RKO (cell line): ENCODE results near the gene BBS2.

Source experiments
- DNase-seq: peaks from one replicate; pipeline ENCODE4 v3.0.0-alpha.2; 2016; ENCODE audit warnings: low spot score

Gene BBS2

DNA sequence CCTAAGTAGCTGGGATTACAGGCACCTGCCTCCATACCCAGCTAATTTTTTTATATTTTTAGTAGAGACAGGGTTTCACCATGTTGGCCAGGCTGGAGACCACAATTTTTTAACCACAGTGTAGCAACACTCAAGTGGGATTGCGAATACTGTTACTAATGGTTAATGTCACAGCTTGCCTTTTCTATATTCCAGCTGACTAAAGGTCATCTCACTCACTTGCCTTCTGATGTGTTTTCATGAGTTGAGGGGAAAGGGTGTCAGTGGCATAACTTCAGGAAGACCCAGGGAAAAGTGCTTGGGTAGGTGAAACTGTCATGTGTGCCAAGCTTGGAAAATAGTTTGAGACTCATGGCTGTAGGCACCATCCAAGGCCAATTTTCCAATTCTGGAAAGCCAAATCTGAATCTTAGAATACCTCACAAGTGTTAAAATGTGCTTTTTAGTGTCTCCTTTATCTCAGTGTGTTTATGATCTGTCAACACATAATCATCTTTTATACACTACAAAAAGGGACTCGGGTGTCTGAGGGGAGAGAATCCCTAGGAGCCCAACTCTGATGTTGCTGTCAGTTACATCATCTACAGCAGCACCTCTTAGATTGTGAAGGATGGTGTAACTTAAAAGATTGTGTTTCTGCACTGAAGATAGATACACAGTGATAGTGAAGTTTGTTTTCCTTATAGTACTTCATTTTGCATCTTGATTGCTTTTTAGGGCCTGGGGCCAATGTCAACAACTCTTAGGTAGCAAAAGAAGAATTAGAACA lies 41.4 kb downstream of the BBS2 start:
- no peak for DNase-seq

DNA sequence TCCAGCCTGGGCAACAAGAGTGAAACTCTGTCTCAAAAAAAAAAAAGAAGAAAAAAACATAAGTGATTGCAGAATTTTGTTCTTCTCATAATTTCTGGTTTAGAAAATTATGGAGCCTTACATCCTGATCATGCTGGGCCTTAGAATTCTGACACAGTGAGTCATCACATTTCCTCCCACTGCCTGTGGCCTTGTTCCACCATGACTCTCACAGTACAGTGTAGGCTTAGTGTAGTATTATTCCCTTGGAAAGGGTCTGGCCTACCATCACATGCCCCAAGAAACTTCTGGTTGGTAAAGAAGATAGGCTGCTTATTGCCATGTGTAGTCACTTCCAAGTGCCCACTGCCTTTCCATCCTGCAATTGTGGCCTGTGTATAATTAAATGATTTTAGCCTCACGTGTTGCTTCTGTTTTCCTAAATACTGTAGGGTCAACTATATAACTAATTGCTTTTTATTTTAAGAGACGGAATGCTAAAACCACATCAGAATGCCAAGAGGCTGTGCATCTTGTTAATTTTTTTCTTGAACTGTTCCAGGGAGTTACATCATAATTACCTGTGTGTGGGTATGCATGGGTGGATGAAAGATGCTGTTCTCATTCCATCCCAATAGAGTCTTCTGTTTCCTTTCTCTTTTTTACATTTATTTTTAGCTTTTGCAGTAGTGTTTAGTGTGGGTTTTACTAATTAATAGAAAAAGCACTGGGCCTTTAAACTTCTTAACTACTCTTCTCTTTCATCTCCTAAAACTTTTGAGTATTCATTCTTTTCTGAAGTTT lies 42.5 kb downstream of the BBS2 start:
- peak; percentile 79 for DNase-seq

DNA sequence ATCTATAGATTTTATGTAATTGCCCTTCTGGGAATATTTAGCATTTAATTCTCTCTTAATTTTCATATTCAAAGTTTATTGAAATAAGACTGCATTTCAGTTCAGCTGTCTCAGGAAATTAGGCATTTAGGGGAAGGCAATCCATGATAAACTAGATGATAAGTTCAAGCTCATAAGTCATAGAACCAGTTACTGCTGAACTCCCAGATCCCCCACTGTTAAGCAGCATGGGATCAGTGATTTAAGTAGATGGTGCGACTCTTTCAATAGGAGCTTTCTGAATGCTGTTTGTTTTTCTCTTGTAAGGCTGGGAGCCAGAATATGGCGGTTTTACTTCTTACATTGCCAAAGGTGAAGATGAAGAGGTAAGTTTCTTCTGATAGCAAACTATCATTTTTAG lies 44.6 kb downstream of the BBS2 start:
- no peak for DNase-seq

DNA sequence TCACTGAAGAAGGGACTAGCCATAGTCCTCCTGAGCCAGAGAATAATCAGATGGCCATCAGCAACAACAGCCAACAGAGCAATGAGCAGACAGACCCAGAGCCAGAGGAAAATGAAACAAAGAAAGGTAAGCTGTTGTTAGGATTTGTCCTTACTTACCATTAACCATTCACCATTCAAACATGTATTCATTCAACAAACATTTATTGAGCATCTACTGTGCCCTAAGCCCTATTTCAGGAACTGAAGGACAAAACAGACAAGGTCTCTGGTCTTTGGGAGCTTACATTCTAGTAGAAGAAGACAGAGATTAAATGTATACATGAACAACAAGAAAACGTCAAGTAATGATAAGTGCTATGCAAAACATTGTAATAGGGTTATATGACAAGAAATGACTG lies 49.2 kb downstream of the BBS2 start:
- DNase-seq, result no peak

DNA sequence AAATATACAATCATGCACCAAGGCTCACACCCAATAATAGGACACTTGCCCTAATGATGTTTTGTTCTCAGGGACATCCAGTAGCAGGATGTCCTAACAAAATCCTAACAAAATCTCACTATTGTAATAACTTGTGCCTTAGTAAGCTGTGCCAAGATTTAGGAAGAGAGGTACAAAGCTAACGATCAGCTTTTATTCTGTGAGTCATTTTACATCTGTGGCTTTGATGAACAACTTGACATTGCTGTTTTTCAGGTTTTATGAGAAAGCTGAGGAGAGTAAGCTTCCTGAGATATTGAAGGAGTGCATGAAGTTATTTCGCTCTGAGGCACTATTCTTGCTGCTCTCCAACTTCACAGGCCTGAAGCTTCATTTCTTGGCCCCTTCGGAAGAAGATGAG lies 49.6 kb downstream of the BBS2 start:
- DNase-seq, result no peak

DNA sequence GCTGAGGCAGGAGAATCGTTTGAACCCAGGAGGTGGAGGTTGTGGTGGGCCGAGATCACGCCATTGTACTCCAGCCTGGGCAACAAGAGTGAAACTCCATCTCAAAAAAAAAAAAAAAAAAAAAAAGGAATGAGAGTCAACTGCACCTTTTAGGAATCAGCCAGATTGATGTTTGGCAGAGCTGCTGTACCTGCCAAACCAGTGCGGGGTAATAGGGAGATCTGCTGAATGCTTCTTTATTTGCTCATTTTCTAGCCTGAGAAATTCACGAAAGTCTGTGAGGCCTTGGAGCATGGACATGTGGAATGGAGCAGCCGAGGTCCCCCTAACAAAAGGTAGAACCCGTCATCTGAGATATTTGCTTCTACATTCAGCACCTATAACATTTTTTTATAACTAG lies 50.1 kb downstream of the BBS2 start:
- DNase-seq, result no peak

DNA sequence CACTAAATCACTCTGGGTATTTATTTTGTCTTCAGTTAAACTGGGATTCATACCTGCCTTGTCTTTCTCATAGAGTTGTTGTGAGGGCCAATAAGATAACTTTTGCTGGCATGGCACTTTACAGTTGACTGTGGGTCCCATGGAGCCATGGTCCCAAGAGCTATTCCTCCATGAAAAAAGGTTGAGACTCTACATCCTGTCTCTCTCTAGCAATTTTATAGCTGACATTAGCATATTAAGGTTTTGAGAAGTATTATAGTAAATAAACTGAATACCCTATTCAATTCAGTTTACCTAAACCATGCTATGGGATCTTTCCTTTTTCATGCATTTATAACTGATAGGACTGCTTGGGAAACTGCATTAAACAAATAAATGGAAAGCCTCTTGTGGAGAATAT lies 51.0 kb downstream of the BBS2 start:
- no peak for DNase-seq

DNA sequence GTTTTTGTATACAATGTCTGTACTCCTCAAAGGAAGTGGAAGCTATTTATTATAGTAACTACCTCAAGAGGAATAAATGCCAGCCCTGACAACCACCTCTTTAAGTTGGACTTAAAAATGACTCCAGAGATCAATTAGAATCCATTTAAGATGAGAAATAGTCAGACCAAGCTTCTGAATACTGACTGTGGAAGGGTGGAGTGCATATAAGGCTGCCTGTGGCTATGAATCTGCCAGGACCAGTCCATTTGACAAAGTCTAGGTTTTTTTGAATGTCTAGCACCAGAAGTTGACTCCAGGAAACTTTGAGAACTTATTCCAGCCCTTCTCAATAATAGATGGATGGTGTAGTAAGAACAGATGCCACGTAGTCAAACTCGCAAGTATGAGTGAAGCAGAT lies 53.5 kb downstream of the BBS2 start:
- DNase-seq, result no peak

DNA sequence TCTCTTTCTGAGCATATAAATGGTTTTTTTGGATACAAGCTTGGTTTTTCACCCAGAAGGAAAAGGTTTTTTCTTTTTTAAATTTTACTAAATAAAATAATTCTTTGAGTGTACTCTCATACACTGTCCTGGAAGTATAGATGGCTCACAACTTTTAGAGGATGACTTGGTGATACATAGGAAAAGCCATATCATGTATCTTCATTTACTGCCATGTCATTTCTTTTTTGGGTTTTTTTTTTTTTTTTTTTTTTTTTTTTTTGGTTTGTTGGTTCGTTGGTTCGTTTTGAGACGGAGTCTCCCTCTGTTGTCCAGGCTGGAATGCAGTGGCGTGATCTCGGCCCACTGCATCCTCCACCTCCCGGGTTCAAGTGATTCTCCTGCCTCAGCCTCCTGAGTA lies 56.7 kb downstream of the BBS2 start:
- DNase-seq, result no peak

DNA sequence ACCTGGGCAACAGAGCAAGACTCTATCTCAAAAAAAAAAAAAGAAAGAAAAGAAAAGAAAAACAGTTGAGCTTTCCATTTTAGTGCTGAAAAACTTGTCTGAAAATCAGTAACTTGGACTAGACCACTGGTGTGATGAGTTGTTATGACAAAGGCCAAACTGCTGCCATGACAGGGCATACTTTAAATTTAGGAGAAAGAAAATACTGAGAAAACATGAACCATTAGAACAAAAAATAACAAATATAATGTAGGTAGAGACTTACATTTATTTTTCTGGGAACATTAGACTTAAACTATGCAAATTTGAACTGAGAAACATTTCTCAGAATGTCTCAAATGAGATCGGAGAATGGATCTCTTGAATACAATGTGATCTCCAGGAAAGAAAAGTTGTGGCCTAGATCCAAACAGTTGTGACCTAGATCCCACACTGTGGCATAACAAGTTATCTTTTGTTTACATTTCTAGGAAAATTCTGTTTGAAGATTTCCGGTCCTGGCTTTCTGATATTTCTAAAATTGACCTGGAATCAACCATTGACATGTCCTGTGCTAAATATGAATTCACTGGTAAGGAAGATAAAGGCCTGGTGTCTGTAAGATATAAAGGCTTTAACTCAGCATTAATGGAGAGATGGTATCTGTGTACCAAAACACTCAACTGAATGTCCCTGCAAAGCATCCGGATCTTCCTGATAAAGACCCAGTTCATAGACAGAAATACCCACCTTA lies 57.6 kb downstream of the BBS2 start:
- no peak for DNase-seq

DNA sequence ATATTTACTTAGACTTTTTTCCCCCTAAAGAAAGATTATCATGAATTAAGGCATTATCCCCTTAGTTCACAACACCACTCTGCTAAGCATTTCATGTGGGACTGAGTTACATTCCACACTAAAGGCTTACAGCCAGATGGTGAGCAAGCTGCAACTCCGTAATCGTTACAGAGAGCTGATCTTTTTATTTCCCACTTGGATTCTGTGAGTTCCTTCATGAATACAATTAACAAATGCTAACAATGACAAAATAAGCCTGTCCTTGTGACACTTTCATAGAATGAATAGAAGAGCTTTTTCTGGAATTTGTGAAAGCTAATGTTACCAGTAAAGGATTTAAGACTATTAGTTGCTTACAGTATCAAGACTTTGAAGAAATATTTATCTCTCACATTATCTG lies 59.7 kb downstream of the BBS2 start:
- no peak for DNase-seq

DNA sequence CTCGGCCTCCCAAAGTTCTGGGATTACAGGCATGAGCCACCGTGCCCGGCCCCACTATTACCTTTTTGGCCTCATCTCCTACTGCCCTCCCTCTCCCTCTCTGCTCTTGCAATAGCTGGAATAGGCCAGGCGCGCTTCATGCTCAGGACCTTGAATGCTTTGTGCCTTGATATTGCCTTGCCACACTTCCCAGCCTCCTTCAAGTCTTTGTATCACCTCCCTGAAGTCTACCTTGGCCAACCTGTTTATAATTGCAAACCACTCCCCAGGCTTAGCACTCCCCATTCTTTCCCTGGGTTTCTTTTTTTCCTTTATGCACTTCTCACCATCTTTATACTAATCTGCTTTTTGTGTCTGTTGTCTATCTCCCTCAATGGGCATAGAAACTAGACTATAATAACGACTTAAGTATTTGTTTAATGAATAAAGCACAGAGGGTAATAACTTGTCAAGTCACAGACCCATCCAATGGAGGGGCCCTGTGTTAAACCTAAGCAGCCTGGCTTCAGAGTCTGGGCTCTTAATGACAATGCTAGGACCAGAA lies 61.8 kb downstream of the BBS2 start:
- no peak for DNase-seq

DNA sequence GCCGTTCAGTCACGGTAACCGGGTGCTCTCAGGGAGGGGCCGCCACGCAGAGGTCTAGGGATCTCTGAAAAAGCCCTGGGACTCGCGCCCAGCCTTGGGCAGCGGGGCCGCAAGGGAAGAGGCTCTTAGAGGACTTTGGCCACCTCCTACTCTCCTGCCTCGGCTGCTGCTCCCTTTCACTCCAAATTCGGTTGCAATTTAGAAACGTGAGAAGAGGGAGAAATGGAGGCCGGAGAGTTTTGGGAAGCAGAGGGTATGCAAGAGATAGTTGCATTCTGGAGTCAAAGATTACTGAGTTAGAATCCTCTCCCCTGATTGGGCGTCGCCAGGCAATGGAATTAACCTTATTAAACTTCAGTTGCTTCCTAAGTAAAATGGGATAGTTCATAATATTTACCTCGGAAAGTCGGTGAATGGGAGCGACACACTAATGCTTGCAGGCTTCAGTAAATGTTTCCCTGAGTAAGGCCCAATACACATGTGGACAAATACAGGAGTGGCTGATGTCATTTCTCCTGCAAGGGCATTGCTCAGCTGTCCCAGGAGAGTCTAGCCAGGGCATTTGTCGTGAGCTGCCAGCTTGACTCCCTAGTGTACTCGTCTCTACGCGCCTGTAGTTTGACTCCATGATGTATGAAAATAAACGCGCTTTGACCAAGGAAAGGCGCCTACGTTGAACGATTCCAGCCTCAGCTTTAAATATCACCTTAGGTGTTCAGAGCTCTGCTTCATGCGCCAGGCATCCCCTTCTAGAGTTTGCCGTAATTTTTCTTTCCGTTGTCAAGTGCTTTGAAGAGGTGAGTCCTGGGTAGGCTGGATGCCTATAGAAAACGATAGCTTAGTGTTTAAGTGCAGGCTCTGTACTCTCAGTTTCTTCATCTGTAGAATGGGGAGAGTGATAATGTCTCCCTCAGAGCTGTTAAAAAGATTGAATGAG lies 67.8 kb downstream of the BBS2 start:
- DNase-seq, result peak; percentile 82

DNA sequence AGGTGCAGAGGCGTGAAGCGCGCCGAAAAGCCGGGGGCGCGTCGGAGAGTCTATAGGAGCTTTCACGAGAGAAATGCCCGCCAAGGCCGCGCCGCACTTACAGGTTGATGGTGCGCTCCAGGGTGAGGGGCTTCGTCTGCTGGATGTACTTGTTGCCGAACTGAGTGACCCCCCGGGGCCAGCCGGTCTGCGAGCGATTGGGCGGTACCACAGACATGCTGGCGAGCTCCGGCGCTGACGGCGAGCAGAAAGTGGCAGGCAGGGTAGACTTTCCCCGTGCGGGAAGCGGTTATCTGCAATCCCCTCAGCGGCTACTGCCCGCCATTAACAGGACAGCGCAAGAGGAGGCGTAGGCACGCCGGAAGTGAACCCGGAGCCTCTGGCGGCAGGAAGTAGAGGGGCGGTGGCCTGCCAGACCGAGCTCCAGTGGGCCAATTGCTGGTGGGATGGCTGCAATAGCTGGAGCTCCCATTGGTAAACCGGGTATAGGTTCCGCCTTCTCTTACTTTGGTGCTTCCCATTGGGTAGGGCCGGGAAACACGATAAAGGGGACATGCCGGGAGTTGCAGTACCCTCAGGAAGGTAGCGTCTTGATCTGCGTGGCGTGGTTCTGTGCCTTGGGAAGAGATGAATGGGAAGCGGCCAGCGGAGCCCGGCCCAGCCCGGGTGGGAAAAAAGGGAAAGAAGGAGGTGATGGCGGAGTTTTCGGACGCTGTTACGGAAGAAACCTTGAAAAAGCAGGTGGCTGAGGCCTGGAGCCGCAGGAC lies 68.7 kb downstream of the BBS2 start, which contains the start of the genes NUDT21 and OGFOD1:
Gene NUDT21, minus strand, starts transcription at position 347 of the 767 bp plus-strand sequence. Its CDS starts 130 bp downstream, at position 217.
Gene OGFOD1, plus strand, starts transcription at position 569 of the 767 bp plus-strand sequence. Its CDS starts 59 bp downstream, at position 628.
- peak; percentile 99 for DNase-seq

DNA sequence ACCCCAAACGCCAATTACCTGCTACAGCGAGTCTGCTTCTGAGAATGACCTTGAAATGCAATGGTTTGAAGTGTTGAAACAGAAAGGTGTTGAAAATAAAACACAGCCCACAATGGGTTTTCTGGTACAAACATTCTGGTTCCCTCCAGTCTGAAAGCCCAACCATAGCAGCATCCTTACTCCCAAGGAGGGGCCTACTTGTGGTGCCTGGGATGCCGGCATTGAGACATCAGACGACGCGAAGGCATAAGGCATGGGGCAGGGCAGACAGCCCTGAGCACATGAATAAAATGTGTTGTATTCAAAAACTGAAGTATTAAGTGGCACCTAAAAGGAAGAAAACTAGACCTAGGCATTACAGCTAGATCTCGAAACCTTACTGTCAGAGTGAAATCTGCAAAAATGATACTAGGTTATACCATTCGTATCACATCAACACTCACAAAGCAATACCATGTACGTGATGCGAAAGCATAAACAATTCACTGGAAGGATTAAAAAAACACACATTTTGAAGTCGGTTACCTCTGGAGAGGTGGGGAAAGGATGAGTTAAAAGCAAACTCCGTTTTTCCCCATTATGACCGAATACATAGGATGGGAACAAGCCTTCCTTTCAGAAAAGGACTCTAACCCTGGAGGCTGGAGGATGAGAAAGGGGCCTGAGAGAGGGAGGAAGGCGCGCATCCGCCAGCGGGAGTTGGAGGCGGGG lies 69.4 kb downstream of the BBS2 start:
- peak; percentile 54 for DNase-seq

DNA sequence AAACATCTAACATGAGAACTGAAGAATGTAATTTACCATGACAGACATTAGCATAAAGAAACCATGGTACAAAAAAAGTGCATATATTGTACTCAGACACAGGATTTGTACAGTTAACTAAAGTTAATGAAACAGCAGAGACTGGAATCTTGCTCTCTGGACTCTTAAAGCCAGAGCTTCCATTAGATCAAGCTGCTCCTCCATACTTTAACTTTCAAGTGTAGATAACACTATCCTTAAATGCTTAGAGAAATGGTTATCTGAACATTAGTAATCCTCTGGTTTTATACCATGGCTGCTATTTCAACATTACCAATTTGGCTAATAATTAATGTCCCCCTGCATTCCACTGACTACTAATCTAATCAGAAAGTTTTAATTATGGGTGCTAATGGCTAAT lies 71.8 kb downstream of the BBS2 start:
- no peak for DNase-seq

DNA sequence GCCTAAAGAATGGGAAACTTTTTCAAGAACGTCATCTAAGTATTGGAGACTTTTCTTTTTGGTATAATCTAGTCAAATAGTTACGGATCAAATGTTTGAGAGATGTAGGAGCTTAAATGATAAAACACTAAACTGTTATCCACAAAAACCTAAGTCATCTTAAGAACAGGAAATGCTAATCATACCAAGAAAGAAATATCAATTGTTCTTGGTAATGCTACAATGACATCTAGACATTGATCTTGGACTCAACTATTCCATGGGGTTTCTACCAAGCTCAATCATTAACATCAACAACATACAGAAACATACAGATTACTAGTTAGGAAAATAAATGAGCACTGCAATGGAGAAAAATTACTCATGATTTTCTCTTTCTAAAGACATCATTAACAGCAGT lies 72.5 kb downstream of the BBS2 start:
- no peak for DNase-seq

DNA sequence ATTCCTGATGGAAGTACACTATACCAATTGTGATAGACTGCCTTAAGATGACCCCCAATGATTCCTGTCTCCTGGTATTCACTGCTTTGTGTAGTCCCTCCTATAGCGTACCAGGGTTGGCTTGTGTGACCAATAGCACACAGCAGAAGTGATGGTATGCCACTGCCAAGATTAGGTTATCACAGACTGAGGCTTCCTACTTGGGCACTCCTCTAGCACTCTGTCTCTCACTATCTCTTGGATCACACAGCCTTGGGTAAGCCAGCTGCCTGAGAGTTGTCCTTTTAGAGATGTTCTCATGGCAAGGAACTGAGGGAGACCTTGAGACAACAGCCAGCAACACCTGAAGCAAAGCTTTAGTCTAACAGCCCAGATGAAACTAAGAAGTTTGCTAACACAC lies 81.8 kb downstream of the BBS2 start:
- DNase-seq, result no peak

DNA sequence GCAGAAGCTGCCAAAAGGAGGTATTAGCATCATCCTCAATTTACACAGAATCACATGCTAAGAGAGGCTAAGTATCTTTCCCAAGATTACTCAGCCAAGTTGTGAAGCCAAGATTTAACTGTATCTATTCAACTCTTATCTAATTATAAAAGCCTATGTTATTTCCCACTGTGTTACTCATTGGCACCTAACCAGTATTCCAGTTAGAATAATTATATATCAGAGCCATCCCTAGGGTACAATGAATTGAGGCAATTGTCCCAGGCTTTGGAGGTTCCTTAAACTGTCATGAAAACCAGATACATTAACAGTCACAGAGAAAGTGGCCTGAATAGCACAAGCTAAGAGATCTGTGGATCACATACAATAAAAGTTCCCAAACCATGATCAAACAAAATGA lies 83.6 kb downstream of the BBS2 start:
- DNase-seq, result no peak
